HG03060 (cell line): ENCODE measurements around the gene LGALS8.
"Not testable (repeated sequence)": the region's sequence is repeated elsewhere in the genome, so short reads cannot be mapped to it uniquely, and the experiment has no call there.

ENCODE experiments used
- ATAC-seq: cut with Tn5 transposase; IDR thresholded peaks from one replicate; pipeline ENCODE4 v1.9.1; 2021; ENCODE audit warnings: low read depth, moderate number of reproducible peaks; ENCODE audit not compliant: unreplicated experiment

Gene LGALS8

GRCh38 chr1:236580404-236580803 lies 56.6 kb downstream of the LGALS8 start:
- not testable (repeated sequence) for ATAC-seq

- no peak for ATAC-seq
Measured at GRCh38 chr1:236581528-236581927, 57.7 kb downstream of the LGALS8 start.

GRCh38 chr1:236589531-236589930 lies 65.7 kb downstream of the LGALS8 start:
- no peak for ATAC-seq

GRCh38 chr1:236590553-236591150 lies 66.9 kb downstream of the LGALS8 start:
- ATAC-seq: no peak

GRCh38 chr1:236602171-236602570 lies 78.4 kb downstream of the LGALS8 start:
- no peak for ATAC-seq
